GM12878 (cell line): ENCODE results near the gene CAPZB. TPM values are rescaled to one million over a fixed set of nuclear protein-coding genes. Genes with fewer than 3 reads are reported as not detected.

Source experiments
- ATAC-seq: fragments of 200-7000 bp; cut with Tn5 transposase; 3 replicates; pipeline ENCODE4 v1.9.1; 2020; ENCODE audit warnings: mild to moderate bottlenecking, moderate library complexity
- BruUV-seq: library from RNA; stranded (reverse); fragments of 400-500 nt; replicated peaks from 2 replicates; lab custom pipeline; 2021; lab: Mats Ljungman, UMichigan
- CTCF ChIA-PET: fragments of 300-600 bp; sonication (Branson Sonifier 250); formaldehyde crosslinking; extraction: SDS; loops from one replicate; lab custom pipeline; 2021; ENCODE audit warnings: inconsistent platforms; lab: Yijun Ruan, JAX
- POLR2A ChIA-PET: fragments of 350-600 bp; formaldehyde crosslinking; extraction: SDS; loops from one replicate; lab custom pipeline; 2021; ENCODE audit warnings: inconsistent platforms; lab: Charles Lee
- RAD21 ChIA-PET: fragments of 300-600 bp; sonication (Branson Sonifier 250); formaldehyde crosslinking; loops from one replicate; lab custom pipeline; 2023; ENCODE audit warnings: antibody characterized with exemption; ENCODE audit not compliant: unreplicated experiment; lab: Charles Lee
- SMC1A ChIA-PET: fragments of 300-600 bp; sonication (Branson Sonifier 250); formaldehyde crosslinking; loops from one replicate; lab custom pipeline; 2023; ENCODE audit not compliant: unreplicated experiment, uncharacterized antibody; lab: Charles Lee
- DNase-seq: peaks from one replicate; pipeline ENCODE4 v3.0.0-alpha.2; 2011; ENCODE audit warnings: low read depth, low spot score
- FAIRE-seq: peaks from 3 replicates; lab custom pipeline; 2011; peaks lifted over from hg19 to GRCh38; lab: Jason Lieb, UNC
- H2AFZ ChIP-seq: 2 replicates; pipeline ENCODE4 v1.6.0; 2011; ENCODE audit warnings: low read depth, low read length, control low read depth; ENCODE audit not compliant: control insufficient read depth
- H3K27ac ChIP-seq: 2 replicates; pipeline ENCODE4 v1.5.1; 2011; ENCODE audit warnings: control low read depth; ENCODE audit not compliant: control insufficient read depth, insufficient read depth
- H3K27me3 ChIP-seq, 2 experiments: replicated peaks in 1 of 2; 2 replicates each; pipeline versions ENCODE4 v1.6.0 to v1.6.1; 2011; ENCODE audit warnings: low read length in 1 of 2; ENCODE audit not compliant: control insufficient read depth in 2 of 2, insufficient read depth in 2 of 2
- H3K36me3 ChIP-seq, 2 experiments: 2 replicates each; pipeline ENCODE4 v1.5.1; 2011; ENCODE audit warnings: low read length in 1 of 2; ENCODE audit not compliant: control insufficient read depth in 2 of 2, insufficient read depth in 2 of 2
- H3K4me1 ChIP-seq: 2 replicates; pipeline ENCODE4 v1.6.1; 2011; ENCODE audit warnings: mild to moderate bottlenecking, low read length, moderate library complexity, mixed read lengths; ENCODE audit not compliant: control insufficient read depth, insufficient read depth
- H3K4me2 ChIP-seq: 2 replicates; pipeline ENCODE4 v1.6.0; 2011; ENCODE audit warnings: control low read depth; ENCODE audit not compliant: control insufficient read depth, insufficient read depth
- H3K4me3 ChIP-seq: fragments of 200-600 bp; sonication (generic); 2 replicates; pipeline ENCODE4 v1.5.1; 2016
- H3K79me2 ChIP-seq: 2 replicates; pipeline ENCODE4 v1.6.0; 2011; ENCODE audit warnings: low read length; ENCODE audit not compliant: control insufficient read depth, insufficient read depth
- H3K9ac ChIP-seq: 2 replicates; pipeline ENCODE4 v1.8.0; 2011; ENCODE audit warnings: low read length, control low read depth, mixed read lengths; ENCODE audit not compliant: control insufficient read depth, insufficient read depth
- H3K9me3 ChIP-seq: replicated peaks from 3 replicates; pipeline ENCODE4 v1.5.1; 2011; ENCODE audit warnings: mild to moderate bottlenecking, low read length; ENCODE audit not compliant: control insufficient read depth, insufficient read depth
- H4K20me1 ChIP-seq: 2 replicates; pipeline ENCODE4 v1.6.0; 2011; ENCODE audit not compliant: control insufficient read depth, insufficient read depth
- E4F1 ChIP-seq: fragments of 450-650 bp; IDR thresholded peaks from 2 replicates; pipeline ENCODE4 v1.6.1; 2018; ENCODE audit warnings: borderline replicate concordance, mild to moderate bottlenecking; ENCODE audit not compliant: partially characterized antibody
- ETV6 ChIP-seq, 2 experiments: fragments of 450-650 bp in 1 of 2; IDR thresholded peaks in 1 of 2; conservative IDR thresholded peaks in 1 of 2; 2 replicates each; pipeline ENCODE4 v1.6.1; 2014; ENCODE audit warnings: antibody characterized with exemption in 1 of 2, borderline replicate concordance in 1 of 2, low read depth in 1 of 2, mild to moderate bottlenecking in 1 of 2, moderate library complexity in 1 of 2
- MEF2B ChIP-seq: fragments of 450-650 bp; IDR thresholded peaks from 2 replicates; pipeline ENCODE4 v1.6.1; 2018; ENCODE audit warnings: mild to moderate bottlenecking, moderate library complexity; ENCODE audit not compliant: partially characterized antibody, poor library complexity, severe bottlenecking
- MLLT1 ChIP-seq: fragments of 450-650 bp; IDR thresholded peaks from 2 replicates; pipeline ENCODE4 v1.6.1; 2016; ENCODE audit warnings: mild to moderate bottlenecking
- MYB ChIP-seq: fragments of 150-350 bp; IDR thresholded peaks from 2 replicates; pipeline ENCODE4 v1.6.1; 2014; ENCODE audit warnings: mild to moderate bottlenecking, low read depth, low read length, borderline replicate concordance
- NBN ChIP-seq: fragments of 450-650 bp; IDR thresholded peaks from 2 replicates; pipeline ENCODE4 v1.6.1; 2016
- SMAD5 ChIP-seq: IDR thresholded peaks from 2 replicates; pipeline ENCODE4 v1.6.1; 2016; ENCODE audit warnings: antibody characterized with exemption, low read depth
- ZBED1 ChIP-seq: IDR thresholded peaks from 2 replicates; pipeline ENCODE4 v1.6.1; 2016; ENCODE audit warnings: borderline replicate concordance
- ZBTB11 ChIP-seq: fragments of 450-650 bp; formaldehyde crosslinking; IDR thresholded peaks from 2 replicates; pipeline ENCODE4 v1.5.0; 2022; ENCODE audit warnings: mild to moderate bottlenecking, missing genetic modification characterization
- ZBTB40 ChIP-seq: fragments of 450-650 bp; IDR thresholded peaks from 2 replicates; pipeline ENCODE4 v1.6.1; 2016; ENCODE audit warnings: mild to moderate bottlenecking, moderate library complexity, borderline replicate concordance
- ZNF24 ChIP-seq: fragments of 450-650 bp; IDR thresholded peaks from 2 replicates; pipeline ENCODE4 v1.6.1; 2017; ENCODE audit warnings: antibody characterized with exemption, mild to moderate bottlenecking
- WGBS: methylation state at CpG from one replicate; pipeline ENCODE4 v1.1.6; 2016; ENCODE audit warnings: low lambda C conversion rate; ENCODE audit not compliant: insufficient replicate concordance, insufficient coverage; ENCODE audit errors: missing lambda C conversion rate; 5-methylcytosine and 5-hydroxymethylcytosine counted together
- in situ Hi-C: fragments of 300-500 bp; cut with MboI; formaldehyde crosslinking; loops from 9 replicates; pipeline ENCODE4 v1.14.3; 2018; ENCODE audit warnings: mixed read lengths
- intact Hi-C: fragments of 100-400 bp; cut with micrococcal nuclease; formaldehyde crosslinking; loops from one replicate; pipeline ENCODE4 v1.14.2; 2022; ENCODE audit not compliant: unreplicated experiment
- polyA plus RNA-seq, 11 experiments: library from polyadenylated mRNA; depleted of rRNA in 4 of 11; unstranded in 6 of 11; stranded (reverse) in 5 of 11; fragments of >200 nt; fragmentation: Nextera tagmentation in 4 of 11; fragmentation: Illumina TruSeq in 1 of 11; extraction: Ambion mirVana in 4 of 11; extraction: Trizol in 1 of 11; gene quantifications; 1 replicate in 1 of 11; 2 replicates in 10 of 11; pipeline versions ENCODE4 v1.2.1 to v1.2.3, GENCODE V29; 2011 to 2016; ENCODE audit warnings: inconsistent platforms in 2 of 11, missing spikeins in 2 of 11, low read depth in 1 of 11
- total RNA-seq, 4 experiments: library from RNA; depleted of rRNA in 3 of 4; stranded (reverse); fragments of >200 nt in 3 of 4; fragmentation: Illumina TruSeq in 1 of 4; extraction: Trizol in 1 of 4; gene quantifications; 2 replicates each; pipeline versions ENCODE4 v1.2.1 to v1.2.3, GENCODE V29; 2013 to 2021

CAPZB gene
- total and polyA plus RNA-seq, 10 of the 15 experiments (the other 5 are each of a cell fraction or from before 2014, with no cell fraction given) = 104 to 454 (median 213) TPM

DNA sequence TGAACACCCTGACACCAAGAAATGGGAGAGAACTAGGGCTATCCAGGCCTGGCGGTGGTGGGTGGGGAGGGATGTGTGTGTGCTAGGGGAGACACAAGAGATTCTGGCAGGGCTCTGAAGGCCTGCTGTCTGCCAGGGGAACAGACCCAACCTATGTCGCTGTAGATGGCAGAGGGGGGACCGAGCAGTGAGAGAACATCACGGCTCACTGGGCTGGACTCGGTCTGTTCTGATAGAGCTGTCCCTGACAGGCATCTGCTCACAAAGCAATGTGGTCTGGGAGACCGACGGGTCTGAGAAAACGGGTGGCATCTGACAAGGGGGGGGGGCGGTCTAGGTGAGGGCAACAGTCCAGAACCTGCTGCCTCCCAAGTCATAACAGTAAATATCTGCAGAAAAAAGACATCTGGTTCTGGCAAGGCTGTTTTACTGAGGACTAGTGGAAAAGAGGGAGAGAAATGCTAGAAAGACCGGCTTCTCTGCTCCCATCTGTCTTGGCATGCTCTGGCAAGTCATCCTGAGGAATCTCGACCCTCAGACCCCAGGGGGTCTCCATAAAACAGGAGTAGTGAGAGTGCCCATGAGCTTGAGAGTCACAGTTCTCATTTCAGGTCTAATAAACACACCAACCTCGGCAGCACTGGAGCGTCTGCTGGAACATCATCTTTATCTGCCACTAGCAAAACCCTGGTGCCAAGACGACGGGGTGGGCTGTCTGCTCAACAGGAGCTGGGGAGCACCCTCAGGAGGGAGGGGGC, 136.7 kb downstream of the CAPZB start:
- Histone ChIP-seq H3K36me3 (peaks cover 12 to 45% of the 10 kb centered on the region in 2 experiments), H2AFZ (no peak overlapping the region), H4K20me1 (no peaks in the 10 kb centered on the region), H3K9ac (no peak overlapping the region), H3K9me3 (no peaks in the 10 kb centered on the region), H3K27me3 (no peaks in the 10 kb centered on the region), H3K79me2 (no peaks in the 10 kb centered on the region), H3K4me3 (no peak overlapping the region), H3K4me2 (no peak overlapping the region), H3K4me1 (no peaks in the 10 kb centered on the region), H3K27ac (no peak overlapping the region)
- WGBS = 95% methylated on average over 15 of the region's 15 CpGs
- CTCF ChIA-PET = interaction anchor here (0.6 to 1.3 kb wide), 3 partner anchors 42 to 303 kb away, joined by 3 read pairs; no protein-coding TSS in a partner anchor
- SMC1A ChIA-PET = interaction anchor here (1.3 kb wide), 1 partner anchor 234 kb away, joined by 3 read pairs; no protein-coding TSS in a partner anchor
- FAIRE-seq = no peak
- ATAC-seq = no peak
- POLR2A ChIA-PET = no interaction called here
- RAD21 ChIA-PET = no interaction called here
- intact Hi-C loops = no loop called here
- DNase-seq = no peak
- BruUV-seq = no TSS peak
- in situ Hi-C loops = no loop called here
- TF ChIP-seq MLLT1 (no peak), SMAD5 (no peak), NBN (no peak), ZNF24 (no peak), ZBTB40 (no peak), E4F1 (no peak), ETV6 (conservative IDR thresholded peaks at IDR 0.05 in 1 of 2, IDR thresholded peaks at IDR 0.05 in 1 of 2; ENCODE audit: borderline replicate concordance in 1 of 2, low read depth in 1 of 2) (no peak), ZBTB11 (CRISPR knock-in tag) (no peak), MYB (no peak), ZBED1 (no peak), MEF2B (no peak)
